HepG2 (cell line): ENCODE measurements around the gene RALBP1. TPM values are rescaled to one million over a fixed set of nuclear protein-coding genes. Genes with fewer than 3 reads are reported as not detected.

ENCODE experiments used
- DPF2 ChIP-seq: sonication (generic); formaldehyde crosslinking; IDR thresholded peaks from 2 replicates; pipeline ENCODE4 v1.4.0; 2020; ENCODE audit warnings: mild to moderate bottlenecking, low read depth, missing genetic modification reagents, borderline replicate concordance
- EP300 ChIP-seq, 3 experiments: sonication (generic) in 1 of 3; formaldehyde crosslinking in 1 of 3; IDR thresholded peaks; 2 replicates each; pipeline versions ENCODE4 v1.5.1 to v1.6.1; 2011 to 2020; ENCODE audit warnings: low read depth in 2 of 3, low read length in 2 of 3, borderline replicate concordance in 1 of 3, improper control_type of control experiment in 1 of 3, mild to moderate bottlenecking in 1 of 3, missing genetic modification reagents in 1 of 3, moderate library complexity in 1 of 3
- ERF ChIP-seq: IDR thresholded peaks from 2 replicates; pipeline ENCODE4 v1.6.1; 2018; ENCODE audit warnings: missing biosample characterization, missing genetic modification reagents
- FOXO1 ChIP-seq: sonication (generic); formaldehyde crosslinking; IDR thresholded peaks from 2 replicates; pipeline ENCODE4 v1.4.0; 2020; ENCODE audit warnings: missing genetic modification reagents
- FOXP1 ChIP-seq, 2 experiments: fragments of 450-650 bp in 1 of 2; IDR thresholded peaks; 2 replicates each; pipeline ENCODE4 v1.6.1; 2017 to 2018; ENCODE audit warnings: antibody characterized with exemption in 1 of 2
- HNF4A ChIP-seq: sonication (generic); formaldehyde crosslinking; IDR thresholded peaks from 2 replicates; pipeline ENCODE4 v1.4.0; 2020; ENCODE audit warnings: missing genetic modification reagents
- HOMEZ ChIP-seq: IDR thresholded peaks from 2 replicates; pipeline ENCODE4 v1.6.1; 2016; ENCODE audit warnings: low read depth
- IKZF5 ChIP-seq: IDR thresholded peaks from 2 replicates; pipeline ENCODE4 v1.6.1; 2018; ENCODE audit warnings: missing genetic modification reagents, mild to moderate bottlenecking, missing compliant biosample characterization
- KAT7 ChIP-seq: IDR thresholded peaks from 2 replicates; pipeline ENCODE4 v1.6.1; 2018; ENCODE audit warnings: borderline replicate concordance, missing compliant biosample characterization
- KDM1A ChIP-seq: IDR thresholded peaks from 2 replicates; pipeline ENCODE4 v1.6.1; 2016; ENCODE audit warnings: missing compliant biosample characterization
- KLF16 ChIP-seq, 2 experiments: sonication (generic) in 1 of 2; formaldehyde crosslinking in 1 of 2; IDR thresholded peaks; 2 replicates each; pipeline versions ENCODE4 v1.6.1 to v1.8.0; 2016 to 2023; ENCODE audit warnings: missing genetic modification reagents in 2 of 2, missing compliant biosample characterization in 1 of 2
- KMT2A ChIP-seq: sonication (generic); formaldehyde crosslinking; IDR thresholded peaks from 2 replicates; pipeline ENCODE4 v1.4.0; 2020; ENCODE audit warnings: missing genetic modification reagents
- MAX ChIP-seq: IDR thresholded peaks from 2 replicates; pipeline ENCODE4 v1.6.1; 2012; ENCODE audit warnings: inconsistent platforms
- MXI1 ChIP-seq: IDR thresholded peaks from 3 replicates; pipeline ENCODE4 v1.6.1; 2012; ENCODE audit warnings: low read depth, low read length, inconsistent platforms, borderline replicate concordance
- PATZ1 ChIP-seq: sonication (generic); formaldehyde crosslinking; IDR thresholded peaks from 2 replicates; pipeline ENCODE4 v1.4.0; 2020; ENCODE audit warnings: missing genetic modification reagents
- PLRG1 ChIP-seq: fragments of 450-650 bp; conservative IDR thresholded peaks from 2 replicates; pipeline ENCODE4 v1.6.1; 2016
- RARA ChIP-seq: IDR thresholded peaks from 2 replicates; pipeline ENCODE4 v1.6.1; 2016; ENCODE audit warnings: missing genetic modification reagents, missing compliant biosample characterization
- TARDBP ChIP-seq: sonication (generic); formaldehyde crosslinking; IDR thresholded peaks from 2 replicates; pipeline ENCODE4 v1.8.0; 2022; ENCODE audit warnings: mild to moderate bottlenecking, missing genetic modification reagents
- TBX2 ChIP-seq: sonication (generic); formaldehyde crosslinking; IDR thresholded peaks from 2 replicates; pipeline ENCODE4 v1.5.0; 2020; ENCODE audit warnings: missing genetic modification reagents, mild to moderate bottlenecking, borderline replicate concordance
- ZFP1 ChIP-seq: IDR thresholded peaks from 2 replicates; pipeline ENCODE4 v1.6.1; 2016
- ZMYM4 ChIP-seq: sonication (generic); formaldehyde crosslinking; IDR thresholded peaks from 2 replicates; pipeline ENCODE4 v1.8.1; 2023; ENCODE audit warnings: mild to moderate bottlenecking, missing genetic modification reagents
- ZNF12 ChIP-seq: sonication (generic); formaldehyde crosslinking; IDR thresholded peaks from 2 replicates; pipeline ENCODE4 v1.5.0; 2020; ENCODE audit warnings: missing genetic modification reagents
- ZNF234 ChIP-seq: sonication (generic); formaldehyde crosslinking; conservative IDR thresholded peaks from 2 replicates; pipeline ENCODE4 v1.5.1; 2020; ENCODE audit warnings: mild to moderate bottlenecking, missing genetic modification reagents
- ZNF337 ChIP-seq: sonication (generic); formaldehyde crosslinking; IDR thresholded peaks from 2 replicates; pipeline ENCODE4 v1.5.1; 2020; ENCODE audit warnings: missing genetic modification reagents, low read depth, mild to moderate bottlenecking, borderline replicate concordance
- ZNF350 ChIP-seq: sonication (generic); formaldehyde crosslinking; IDR thresholded peaks from 2 replicates; pipeline ENCODE4 v1.4.0; 2020; ENCODE audit warnings: mild to moderate bottlenecking, low read depth, missing genetic modification reagents, borderline replicate concordance
- polyA plus RNA-seq, 8 experiments: library from polyadenylated mRNA; depleted of rRNA in 3 of 8; stranded (reverse) in 7 of 8; unstranded in 1 of 8; fragments of >200 nt; fragmentation: Illumina TruSeq in 4 of 8; extraction: Trizol in 4 of 8; gene quantifications; 2 replicates each; pipeline versions ENCODE4 v1.2.1 to v1.2.3, GENCODE V29; 2011 to 2016; ENCODE audit warnings: low read depth in 4 of 8, missing spikeins in 1 of 8, mixed read lengths in 1 of 8; ENCODE audit not compliant: insufficient read depth in 1 of 8
- total RNA-seq, 5 experiments: library from RNA; depleted of rRNA; stranded (reverse); fragments of >200 nt; fragmentation: Illumina TruSeq; extraction: Trizol; gene quantifications; 2 replicates each; pipeline ENCODE4 v1.2.3, GENCODE V29; 2016; ENCODE audit warnings: low read depth in 1 of 5

The RALBP1 gene
- total and polyA plus RNA-seq, 2 of the 13 experiments (the other 11 are each of a cell fraction or from before 2014, with no cell fraction given): 24.5 to 33.1 TPM

GRCh38 chr18:9535430-9535991, 60.2 kb downstream of the RALBP1 start (continued):
- TF ChIP-seq PATZ1 (peak; percentile 44; the same call in 1 of the 2 replicates), IKZF5 (CRISPR knock-in tag) (peak; percentile 68; the same call in 1 of the 2 replicates), DPF2 (CRISPR knock-in tag) (peak; percentile 30; the same call in 1 of the 2 replicates), TARDBP (CRISPR knock-in tag) (0 out of 2 replicates have a peak, but pooled peaks have one; percentile 24), KAT7 (0 out of 2 replicates have a peak, but pooled peaks have one; percentile 49), ZNF234 (CRISPR knock-in tag) (no peak), KMT2A (CRISPR knock-in tag) (0 out of 2 replicates have a peak, but pooled peaks have one; percentile 48), ZMYM4 (CRISPR knock-in tag) (peak; percentile 58), HOMEZ (peak; percentile 80), KLF16 (CRISPR knock-in tag; IDR thresholded peaks at IDR 0.05) (0 out of 4 replicates have a peak, but pooled peaks of 1 of the 2 experiments have one; percentile 50), ZNF337 (CRISPR knock-in tag) (0 out of 2 replicates have a peak, but pooled peaks have one; percentile 19), ZFP1 (0 out of 2 replicates have a peak, but pooled peaks have one; percentile 54), ZNF350 (peak; percentile 35; the same call in 1 of the 2 replicates), PLRG1 (no peak), HNF4A (CRISPR knock-in tag) (peak; percentile 54), ERF (peak; percentile 65; the same call in 1 of the 2 replicates), RARA (peak; percentile 33; the same call in 1 of the 2 replicates), EP300 (IDR thresholded peaks at IDR 0.05; ENCODE audit: low read depth in 2 of 2, low read length in 2 of 2) (peak; percentile 56; a peak in 2 of 4 replicates), EP300 (CRISPR knock-in tag; IDR thresholded peaks at IDR 0.05; ENCODE audit: borderline replicate concordance) (peak; percentile 49; the same call in 1 of the 2 replicates), ZNF12 (CRISPR knock-in tag) (no peak), MAX (peak; percentile 66; the same call in 1 of the 2 replicates), TBX2 (0 out of 2 replicates have a peak, but pooled peaks have one; percentile 36), FOXP1 (IDR thresholded peaks at IDR 0.05) (no peak), FOXP1 (CRISPR knock-in tag; IDR thresholded peaks at IDR 0.05) (peak; percentile 69), KDM1A (CRISPR knock-in tag) (0 out of 2 replicates have a peak, but pooled peaks have one; percentile 46), MXI1 (peak; percentile 33; the same call in 1 of the 3 replicates), FOXO1 (CRISPR knock-in tag) (peak; percentile 68)
